CD4-positive, alpha-beta T cell treated with Interleukin-6 for 4 hours (primary cell): ENCODE measurements around the gene CYP4B1.
"Not testable (repeated sequence)": the region's sequence is repeated elsewhere in the genome, so short reads cannot be mapped to it uniquely, and the experiment has no call there.

Experiments used
- DNase-seq: peaks from one replicate; pipeline ENCODE4 v3.0.0-alpha.2; 2020; ENCODE audit warnings: mixed read lengths

The CYP4B1 gene

GRCh38 chr1:46798810-46799209 is at the start of gene CYP4B1:
CYP4B1 (plus strand) TSS chr1:46799046; CDS start chr1:46799082, 36 bp downstream.
- no peak for DNase-seq

GRCh38 chr1:46749404-46749803 is 49.4 kb upstream of the CYP4B1 start:
- DNase-seq = no peak

- no peak for DNase-seq
Measured at GRCh38 chr1:46749921-46750404, 48.9 kb upstream of the CYP4B1 start.

GRCh38 chr1:46753985-46754384 is 44.9 kb upstream of the CYP4B1 start:
- DNase-seq = no peak

- DNase-seq = not testable (repeated sequence)
Measured at GRCh38 chr1:46754707-46755106, 44.1 kb upstream of the CYP4B1 start.

- DNase-seq = no peak
Measured at GRCh38 chr1:46755121-46755520, 43.7 kb upstream of the CYP4B1 start.

GRCh38 chr1:46757247-46757955 is 41.4 kb upstream of the CYP4B1 start:
- DNase-seq = no peak

GRCh38 chr1:46757956-46758528 is 40.8 kb upstream of the CYP4B1 start:
- no peak for DNase-seq

- DNase-seq = no peak
Measured at GRCh38 chr1:46760558-46761166, 38.2 kb upstream of the CYP4B1 start.

GRCh38 chr1:46761740-46762139 is 37.1 kb upstream of the CYP4B1 start:
- DNase-seq = no peak

GRCh38 chr1:46764402-46764801 is 34.4 kb upstream of the CYP4B1 start:
- no peak for DNase-seq

GRCh38 chr1:46767649-46768282 is 31.1 kb upstream of the CYP4B1 start:
- no peak for DNase-seq

GRCh38 chr1:46768445-46768844 is 30.4 kb upstream of the CYP4B1 start:
- DNase-seq = no peak

GRCh38 chr1:46769028-46769740 is 29.7 kb upstream of the CYP4B1 start:
- no peak for DNase-seq

- no peak for DNase-seq
Measured at GRCh38 chr1:46770541-46770940, 28.3 kb upstream of the CYP4B1 start.

GRCh38 chr1:46772571-46772970 is 26.3 kb upstream of the CYP4B1 start:
- no peak for DNase-seq

- no peak for DNase-seq
Measured at GRCh38 chr1:46774297-46774696, 24.5 kb upstream of the CYP4B1 start.

GRCh38 chr1:46778456-46778855 is 20.4 kb upstream of the CYP4B1 start:
- DNase-seq = not testable (repeated sequence)

GRCh38 chr1:46784666-46785065 is 14.2 kb upstream of the CYP4B1 start:
- DNase-seq = no peak

GRCh38 chr1:46788634-46789033 is 10.2 kb upstream of the CYP4B1 start:
- DNase-seq = not testable (repeated sequence)

GRCh38 chr1:46790446-46791101 is 8.3 kb upstream of the CYP4B1 start:
- no peak for DNase-seq

GRCh38 chr1:46793126-46793525 is 5.7 kb upstream of the CYP4B1 start:
- DNase-seq = no peak
